IMR-90 (cell line): Measurements from ENCODE around the gene PDE6B. TPM values are rescaled to one million over a fixed set of nuclear protein-coding genes. Genes with fewer than 3 reads are reported as not detected.

ENCODE experiments used
- ATAC-seq: fragments of 200-7000 bp; cut with Tn5 transposase; 2 replicates; pipeline ENCODE4 v1.9.1; 2020; ENCODE audit warnings: low read depth, mild to moderate bottlenecking, moderate library complexity
- BruUV-seq: library from RNA; stranded (reverse); fragments of 400-500 nt; replicated peaks from 2 replicates; lab custom pipeline; 2021; lab: Mats Ljungman, UMichigan
- CTCF ChIA-PET: fragments of 300-600 bp; formaldehyde crosslinking; extraction: SDS; loops from one replicate; lab custom pipeline; 2021; ENCODE audit warnings: antibody characterized with exemption; lab: Yijun Ruan, JAX
- POLR2A ChIA-PET: fragments of 300-600 bp; sonication (Branson Sonifier 250); formaldehyde crosslinking; loops from one replicate; lab custom pipeline; 2022; ENCODE audit warnings: antibody characterized with exemption; ENCODE audit not compliant: unreplicated experiment; lab: Charles Lee
- DNase-seq: peaks from one replicate; pipeline ENCODE4 v3.0.0; 2013
- H2AFZ ChIP-seq: replicated peaks from 2 replicates; pipeline ENCODE3; 2013; ENCODE audit warnings: low read length, mild to moderate bottlenecking; ENCODE audit not compliant: poor library complexity
- H2AK5ac ChIP-seq: 2 replicates; pipeline ENCODE4 v1.6.1; 2013; ENCODE audit warnings: low read depth, low read length, inconsistent platforms
- H2AK9ac ChIP-seq: replicated peaks from 2 replicates; pipeline ENCODE3; 2013; ENCODE audit warnings: mild to moderate bottlenecking, low read depth, low read length, moderate library complexity; ENCODE audit not compliant: poor library complexity
- H2BK120ac ChIP-seq: 2 replicates; pipeline ENCODE4 v1.6.1; 2013; ENCODE audit warnings: low read depth, low read length, inconsistent platforms
- H2BK15ac ChIP-seq: 3 replicates; pipeline ENCODE4 v1.6.1; 2013; ENCODE audit warnings: low read depth, low read length, inconsistent platforms
- H2BK20ac ChIP-seq: 2 replicates; pipeline ENCODE4 v1.6.1; 2013; ENCODE audit warnings: low read depth, mild to moderate bottlenecking, inconsistent platforms, low read length, moderate library complexity
- H2BK5ac ChIP-seq: 2 replicates; pipeline ENCODE4 v1.6.1; 2013; ENCODE audit warnings: mild to moderate bottlenecking, low read depth, low read length, inconsistent platforms; ENCODE audit not compliant: poor library complexity, severe bottlenecking
- H3K14ac ChIP-seq: replicated peaks from 2 replicates; pipeline ENCODE4 v1.6.1; 2013; ENCODE audit warnings: low read depth, low read length, inconsistent platforms
- H3K18ac ChIP-seq: 2 replicates; pipeline ENCODE4 v1.6.1; 2013; ENCODE audit warnings: low read depth, low read length, control low read depth
- H3K23ac ChIP-seq: 2 replicates; pipeline ENCODE4 v1.6.1; 2013; ENCODE audit warnings: low read depth, low read length, inconsistent platforms
- H3K27ac ChIP-seq: 2 replicates; pipeline ENCODE4 v1.5.1; 2013; ENCODE audit warnings: mild to moderate bottlenecking, control low read depth, low read length; ENCODE audit not compliant: insufficient read depth
- H3K27me3 ChIP-seq: 2 replicates; pipeline ENCODE4 v1.6.1; 2013; ENCODE audit warnings: low read length; ENCODE audit not compliant: control insufficient read depth, insufficient read depth
- H3K36me3 ChIP-seq: 2 replicates; pipeline ENCODE4 v1.6.1; 2013; ENCODE audit warnings: low read length, mixed read lengths; ENCODE audit not compliant: control insufficient read depth, insufficient read depth
- H3K4ac ChIP-seq: 2 replicates; pipeline ENCODE4 v1.6.1; 2013; ENCODE audit warnings: low read depth, low read length, inconsistent platforms
- H3K4me1 ChIP-seq: 2 replicates; pipeline ENCODE4 v1.6.1; 2013; ENCODE audit warnings: low read length, mixed read lengths; ENCODE audit not compliant: control insufficient read depth, insufficient read depth
- H3K4me2 ChIP-seq: 2 replicates; pipeline ENCODE4 v1.6.1; 2013; ENCODE audit warnings: low read depth, mild to moderate bottlenecking, control low read depth, low read length, moderate library complexity
- H3K4me3 ChIP-seq: 2 replicates; pipeline ENCODE4 v1.5.1; 2013; ENCODE audit warnings: low read depth, mild to moderate bottlenecking, control low read depth, low read length, moderate library complexity; ENCODE audit not compliant: insufficient read depth
- H3K56ac ChIP-seq: 2 replicates; pipeline ENCODE4 v1.6.1; 2013; ENCODE audit warnings: low read length, inconsistent platforms; ENCODE audit not compliant: insufficient read depth; ENCODE audit errors: extremely low read depth
- H3K79me1 ChIP-seq, 2 experiments: 2 replicates each; pipeline ENCODE4 v1.6.1; 2013; ENCODE audit warnings: low read length in 2 of 2, inconsistent platforms in 1 of 2, low read depth in 1 of 2
- H3K9ac ChIP-seq: 2 replicates; pipeline ENCODE4 v1.6.1; 2013; ENCODE audit warnings: low read depth, low read length, control low read depth
- H3K9me1 ChIP-seq: 2 replicates; pipeline ENCODE4 v1.6.1; 2013; ENCODE audit warnings: low read length, inconsistent platforms; ENCODE audit not compliant: insufficient read depth
- H3K9me3 ChIP-seq: 2 replicates; pipeline ENCODE4 v1.6.1; 2013; ENCODE audit warnings: low read length; ENCODE audit not compliant: control insufficient read depth, insufficient read depth
- H4K20me1 ChIP-seq: 2 replicates; pipeline ENCODE4 v1.6.1; 2013; ENCODE audit warnings: low read length, inconsistent platforms; ENCODE audit not compliant: insufficient read depth
- H4K5ac ChIP-seq: 2 replicates; pipeline ENCODE4 v1.6.1; 2013; ENCODE audit warnings: mild to moderate bottlenecking, low read depth, low read length, control low read depth
- H4K8ac ChIP-seq, 2 experiments: 2 replicates each; pipeline ENCODE4 v1.6.1; 2013; ENCODE audit warnings: low read depth in 2 of 2, low read length in 2 of 2, control low read depth in 1 of 2, inconsistent platforms in 1 of 2
- H4K91ac ChIP-seq: 2 replicates; pipeline ENCODE4 v1.6.1; 2013; ENCODE audit warnings: low read depth, low read length, inconsistent platforms; ENCODE audit not compliant: insufficient read depth
- ELK1 ChIP-seq: fragments of 150-350 bp; IDR thresholded peaks from 2 replicates; pipeline ENCODE4 v1.6.1; 2016; ENCODE audit warnings: low read depth, mild to moderate bottlenecking, low read length, moderate library complexity, borderline replicate concordance
- POLR2A ChIP-seq: IDR thresholded peaks from 2 replicates; pipeline ENCODE4 v1.6.1; 2012; ENCODE audit warnings: mild to moderate bottlenecking, low read depth, low read length
- RFX5 ChIP-seq: IDR thresholded peaks from 2 replicates; pipeline ENCODE4 v1.8.0; 2012; ENCODE audit warnings: low read depth, mild to moderate bottlenecking, low read length, moderate library complexity
- WGBS, 2 experiments: methylation state at CpG; one replicate each; pipeline versions ENCODE4 v1.1.5 to v1.1.7; 2013; ENCODE audit warnings: missing lambda C conversion rate in 2 of 2; ENCODE audit not compliant: insufficient read length in 1 of 2; ENCODE audit errors: extremely low coverage in 2 of 2; 5-methylcytosine and 5-hydroxymethylcytosine counted together
- dilution Hi-C: fragments of 300-500 bp; cut with HindIII; formaldehyde crosslinking; loops from one replicate; pipeline ENCODE4 v1.14.3; 2018; ENCODE audit warnings: low sequenced_read_pairs; ENCODE audit not compliant: unreplicated experiment
- in situ Hi-C: fragments of 300-500 bp; cut with MboI; formaldehyde crosslinking; loops from 3 replicates; pipeline ENCODE4 v1.14.3; 2019; ENCODE audit warnings: low sequenced_read_pairs, inconsistent platforms, mixed read lengths
- intact Hi-C: fragments of 100-400 bp; cut with micrococcal nuclease; formaldehyde crosslinking; loops from 2 replicates; pipeline ENCODE4 v1.10.0; 2022
- polyA plus RNA-seq, 3 experiments: library from polyadenylated mRNA; depleted of rRNA; stranded (reverse); fragments of >200 nt; gene quantifications; 2 replicates each; pipeline ENCODE4 v1.2.3, GENCODE V29; 2012; ENCODE audit warnings: low replicate concordance in 1 of 3
- total RNA-seq: library from RNA; depleted of rRNA; stranded (reverse); fragments of >200 nt; gene quantifications from 2 replicates; pipeline ENCODE4 v1.2.3, GENCODE V29; 2012

PDE6B gene
- total and polyA plus RNA-seq, 2 of the 4 experiments (the other 2 are of a cell fraction): under 0.01 TPM; not detected in 1

GRCh38 chr4:581753-582361 lies 43.5 kb upstream of the PDE6B start:
- Histone ChIP-seq H4K5ac (no peak overlapping the region), H3K27ac (no peak overlapping the region), H2BK5ac (no peak overlapping the region), H2AK9ac (no peak overlapping the region), H3K4ac (no peak overlapping the region), H3K9me3 (no peaks in the 10 kb centered on the region), H3K9ac (no peak overlapping the region), H2AFZ (no peak overlapping the region), H3K23ac (no peak overlapping the region), H4K20me1 (no peaks in the 10 kb centered on the region), H3K79me1 (no peaks in the 10 kb centered on the region), H2BK120ac (no peak overlapping the region), H2BK20ac (no peak overlapping the region), H4K8ac (no peak overlapping the region), H3K4me1 (no peaks in the 10 kb centered on the region; the same call in 1 of the 2 replicates), H3K36me3 (no peaks in the 10 kb centered on the region), H3K4me3 (no peak overlapping the region), H3K4me2 (no peak overlapping the region), H3K9me1 (no peaks in the 10 kb centered on the region), H4K91ac (no peak overlapping the region), H3K18ac (no peak overlapping the region), H3K27me3 (peaks cover 31% of the 10 kb centered on the region), H2AK5ac (no peak overlapping the region), H3K14ac (no peak overlapping the region), H2BK15ac (no peak overlapping the region), H3K56ac (no peak overlapping the region)
- in situ Hi-C loops (no loop called here), dilution Hi-C loops (no loop called here), intact Hi-C loops (no loop called here)
- TF ChIP-seq POLR2A (no peak), ELK1 (no peak), RFX5 (no peak)
- POLR2A ChIA-PET: no interaction called here
- BruUV-seq: no TSS peak
- WGBS, 2 experiments: 59% methylated on average over 2 of the region's 9 CpGs; no CpG with 5 or more reads in 1 of the 2 experiments
- ATAC-seq (no peak), DNase-seq (no peak)
- CTCF ChIA-PET: no interaction called here
